Suprapubic skin (tissue), 4 donors: Measurements from ENCODE around the gene ZBTB46.

Experiments
- CTCF ChIP-seq, 2 donors: fragments of 200-600 bp in 1 of 2; fragments of 450-650 bp in 1 of 2; sonication (generic) in 1 of 2; IDR thresholded peaks; one replicate each; pipeline ENCODE4 v1.5.1; 2016 to 2019; ENCODE audit warnings: antibody characterized with exemption in 2 of 2, mild to moderate bottlenecking in 1 of 2, moderate library complexity in 1 of 2
- POLR2A ChIP-seq, 2 donors: fragments of 450-650 bp; IDR thresholded peaks; one replicate each; pipeline ENCODE4 v1.6.1; 2017; ENCODE audit warnings: antibody characterized with exemption in 2 of 2, mild to moderate bottlenecking in 2 of 2, moderate library complexity in 2 of 2
- POLR2AphosphoS5 ChIP-seq, 3 donors: sonication (generic); formaldehyde crosslinking; IDR thresholded peaks; one replicate each; pipeline ENCODE4 v1.6.1; 2017; ENCODE audit warnings: antibody characterized with exemption in 3 of 3

GRCh38 chr20:63740070-63740626 lies 90.9 kb downstream of the ZBTB46 start:
- TF ChIP-seq CTCF (IDR thresholded peaks at IDR 0.05) (no peak), POLR2AphosphoS5 (IDR thresholded peaks at IDR 0.05) (no peak), POLR2A (IDR thresholded peaks at IDR 0.05) (no peak)
